ENCODE measurements around the gene ANKDD1A.

DNA sequence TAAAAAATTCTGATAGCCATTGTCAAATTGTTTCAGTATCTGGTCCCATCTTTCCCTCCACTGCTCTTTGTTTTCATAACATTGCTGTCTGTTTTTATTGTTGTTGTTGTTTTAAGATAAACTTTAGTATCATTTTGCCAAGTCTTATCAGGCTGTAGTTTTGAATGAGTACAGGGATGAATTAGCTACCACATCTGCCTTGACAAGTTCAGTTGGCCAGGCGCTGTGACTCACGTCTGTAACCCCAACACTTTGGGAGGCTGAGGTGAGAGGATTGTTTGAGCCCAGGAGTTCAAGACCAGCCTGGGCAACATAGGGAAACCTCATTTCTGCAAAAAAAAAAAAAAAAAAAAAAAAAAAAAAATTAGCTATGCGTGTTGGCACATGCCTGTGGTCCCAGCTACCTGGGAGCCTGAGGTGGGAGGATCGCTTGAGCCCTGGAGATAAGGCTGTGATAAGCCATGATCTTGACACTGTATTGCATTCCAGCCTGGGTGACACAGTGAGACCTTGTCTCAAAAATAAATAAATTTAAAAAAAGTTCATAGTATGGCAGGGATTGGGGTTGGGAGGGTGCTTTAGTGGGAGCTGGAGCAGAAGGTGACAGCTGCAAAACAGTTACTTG, 8.3 kb upstream of the ANKDD1A start:
- TF ChIP-seq YY1 (IDR thresholded peaks at IDR 0.05; ENCODE audit: insufficient read depth, insufficient read length), result no peak
- no peak for TF ChIP-seq ZNF274 (IDR thresholded peaks at IDR 0.05; ENCODE audit: low read depth, low read length)
- no peak for TF ChIP-seq SUZ12 (IDR thresholded peaks at IDR 0.05; ENCODE audit: extremely low read depth, insufficient read depth, insufficient read length)

All from NT2/D1 (cell line).